ENCODE measurements around the gene NPFFR1.

- no peak for TF ChIP-seq POLR2A (IDR thresholded peaks at IDR 0.05)
- TF ChIP-seq POLR2AphosphoS5 (IDR thresholded peaks at IDR 0.05): no peak
Observed at GRCh38 chr10:70212277-70212676, 71.5 kb downstream of the NPFFR1 start.

Data from suprapubic skin (tissue), 4 donors.